Measurements from ENCODE around the gene ARID1B. TPM values are rescaled to one million over a fixed set of nuclear protein-coding genes. Genes with fewer than 3 reads are reported as not detected.

The ARID1B gene
- total RNA-seq, 1 experiment from 2014 or later = 35.6 TPM

DNA sequence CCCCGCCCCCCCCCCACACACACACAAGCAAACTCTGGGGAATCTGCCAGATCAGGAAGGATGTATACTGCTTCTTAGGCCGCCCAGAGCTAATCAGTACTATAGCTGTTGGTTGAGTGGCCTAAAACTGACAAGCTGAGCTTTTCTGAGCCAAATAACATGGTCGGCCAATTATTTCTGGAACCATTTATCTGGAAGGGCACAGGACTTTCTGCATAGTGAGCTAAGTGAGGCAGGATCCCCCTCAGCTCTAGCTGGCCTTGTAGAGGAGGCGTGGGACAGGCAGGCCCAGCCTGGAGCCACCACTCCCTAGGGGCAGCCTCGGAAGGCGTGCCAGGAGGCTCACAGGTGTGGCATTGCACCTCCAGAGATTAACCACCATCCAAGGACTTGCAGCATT is 346.1 kb downstream of the ARID1B start:
- DNase-seq (ENCODE audit: low read depth, low spot score) = no peak
- ATAC-seq = no peak
- H3K36me3 ChIP-seq (ENCODE audit: control insufficient read depth in 1 of 2, insufficient read depth in 2 of 2, low read length in 2 of 2) = no peaks in the 10 kb centered on the region
- CTCF ChIA-PET = no interaction called here
- no peaks in the 10 kb centered on the region for H4K20me1 ChIP-seq (ENCODE audit: insufficient read depth)
- no peak overlapping the region for H3K4me2 ChIP-seq (ENCODE audit: low read length)
- BruUV-seq (replicated peaks) = no TSS peak
- no peak overlapping the region for H3K9ac ChIP-seq (ENCODE audit: low read length)
- intact Hi-C loops (cut with micrococcal nuclease) = no loop called here
- no peaks in the 10 kb centered on the region for H3K9me2 ChIP-seq (ENCODE audit: insufficient read depth)
- no peak for TF ChIP-seq MAX (IDR thresholded peaks at IDR 0.05)
- TF ChIP-seq TCF7L2 (IDR thresholded peaks at IDR 0.05; ENCODE audit: borderline replicate concordance, extremely low read depth, insufficient read depth, insufficient read length) = no peak
- TF ChIP-seq CBX3 (IDR thresholded peaks at IDR 0.05; ENCODE audit: low read depth) = no peak
- no peak for TF ChIP-seq EZH2 (IDR thresholded peaks at IDR 0.05)
- no peak for TF ChIP-seq EZH2phosphoT487 (IDR thresholded peaks at IDR 0.05; ENCODE audit: borderline replicate concordance)
- TF ChIP-seq SRF (IDR thresholded peaks at IDR 0.05; ENCODE audit: low read depth) = no peak
- TF ChIP-seq POLR2A (IDR thresholded peaks at IDR 0.05; ENCODE audit: borderline replicate concordance, extremely low read depth, insufficient read depth, insufficient read length) = no peak
- TF ChIP-seq POLR2AphosphoS5 (IDR thresholded peaks at IDR 0.05; ENCODE audit: low read depth, low read length) = no peak
- no peak for TF ChIP-seq JUND (IDR thresholded peaks at IDR 0.05)
- no peak for TF ChIP-seq ZBTB33 (IDR thresholded peaks at IDR 0.05; ENCODE audit: extremely low read depth, insufficient replicate concordance, low read length)
- TF ChIP-seq RAD21 (IDR thresholded peaks at IDR 0.05; ENCODE audit: low read depth) = no peak
- TF ChIP-seq, protein P1, sequence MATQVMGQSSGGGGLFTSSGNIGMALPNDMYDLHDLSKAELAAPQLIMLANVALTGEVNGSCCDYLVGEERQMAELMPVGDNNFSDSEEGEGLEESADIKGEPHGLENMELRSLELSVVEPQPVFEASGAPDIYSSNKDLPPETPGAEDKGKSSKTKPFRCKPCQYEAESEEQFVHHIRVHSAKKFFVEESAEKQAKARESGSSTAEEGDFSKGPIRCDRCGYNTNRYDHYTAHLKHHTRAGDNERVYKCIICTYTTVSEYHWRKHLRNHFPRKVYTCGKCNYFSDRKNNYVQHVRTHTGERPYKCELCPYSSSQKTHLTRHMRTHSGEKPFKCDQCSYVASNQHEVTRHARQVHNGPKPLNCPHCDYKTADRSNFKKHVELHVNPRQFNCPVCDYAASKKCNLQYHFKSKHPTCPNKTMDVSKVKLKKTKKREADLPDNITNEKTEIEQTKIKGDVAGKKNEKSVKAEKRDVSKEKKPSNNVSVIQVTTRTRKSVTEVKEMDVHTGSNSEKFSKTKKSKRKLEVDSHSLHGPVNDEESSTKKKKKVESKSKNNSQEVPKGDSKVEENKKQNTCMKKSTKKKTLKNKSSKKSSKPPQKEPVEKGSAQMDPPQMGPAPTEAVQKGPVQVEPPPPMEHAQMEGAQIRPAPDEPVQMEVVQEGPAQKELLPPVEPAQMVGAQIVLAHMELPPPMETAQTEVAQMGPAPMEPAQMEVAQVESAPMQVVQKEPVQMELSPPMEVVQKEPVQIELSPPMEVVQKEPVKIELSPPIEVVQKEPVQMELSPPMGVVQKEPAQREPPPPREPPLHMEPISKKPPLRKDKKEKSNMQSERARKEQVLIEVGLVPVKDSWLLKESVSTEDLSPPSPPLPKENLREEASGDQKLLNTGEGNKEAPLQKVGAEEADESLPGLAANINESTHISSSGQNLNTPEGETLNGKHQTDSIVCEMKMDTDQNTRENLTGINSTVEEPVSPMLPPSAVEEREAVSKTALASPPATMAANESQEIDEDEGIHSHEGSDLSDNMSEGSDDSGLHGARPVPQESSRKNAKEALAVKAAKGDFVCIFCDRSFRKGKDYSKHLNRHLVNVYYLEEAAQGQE (IDR thresholded peaks at IDR 0.05; ENCODE audit: low read depth) = no peak
- no peak for TF ChIP-seq CEBPB (IDR thresholded peaks at IDR 0.05; ENCODE audit: low read depth)
- TF ChIP-seq ELF1 (IDR thresholded peaks at IDR 0.05; ENCODE audit: borderline replicate concordance, low read depth) = no peak
- no peak for TF ChIP-seq ZFX (IDR thresholded peaks at IDR 0.05)
- TF ChIP-seq SIN3A (IDR thresholded peaks at IDR 0.05; ENCODE audit: low read depth) = no peak
- POLR2A ChIA-PET = interaction anchor here (0.6 kb wide), 1 partner anchor 12 kb away, joined by 3 read pairs; no protein-coding TSS in a partner anchor
- no peak overlapping the region for H3K27ac ChIP-seq (ENCODE audit: low read depth, low read length)
- H2AFZ ChIP-seq (ENCODE audit: low read depth, low read length, poor library complexity, severe bottlenecking) = no peak overlapping the region
- H3K4me3 ChIP-seq (replicated peaks in 1 of 2; ENCODE audit: low read depth in 1 of 2, low read length in 2 of 2) = no peak overlapping the region
- no peaks in the 10 kb centered on the region for H3K79me2 ChIP-seq (ENCODE audit: insufficient read depth, low read length)
- RAD21 ChIA-PET (ENCODE audit: low non-redundant PET in 1 of 2, low total read pairs in 2 of 2, uncharacterized antibody in 2 of 2, unreplicated experiment in 2 of 2) = no interaction called here
- H3K9me3 ChIP-seq (ENCODE audit: control insufficient read depth in 1 of 2, insufficient read depth in 1 of 2, low read depth in 1 of 2, low read length in 2 of 2) = no peaks in the 10 kb centered on the region
- peaks cover 4% of the 10 kb centered on the region in 2 experiments; a peak in 2 of 4 replicates for H3K4me1 ChIP-seq (ENCODE audit: control insufficient read depth in 1 of 2, insufficient read depth in 2 of 2, low read length in 2 of 2)
- H3K27me3 ChIP-seq (ENCODE audit: insufficient read depth, low read length) = no peaks in the 10 kb centered on the region
